HL-60 (cell line): ENCODE results near the gene HBE1.

Experiments
- CTCF ChIP-seq: IDR thresholded peaks from one replicate; pipeline ENCODE4 v1.5.1; 2011; ENCODE audit warnings: low read length, control low read depth, inconsistent platforms; ENCODE audit not compliant: insufficient read depth
- POLR2AphosphoS5 ChIP-seq: IDR thresholded peaks from 2 replicates; pipeline ENCODE4 v1.6.1; 2012; ENCODE audit warnings: low read depth

GRCh38 chr11:5279471-5280090, 9.8 kb upstream of the HBE1 start:
- TF ChIP-seq CTCF (no peak), POLR2AphosphoS5 (no peak)
